Stimulated activated CD8-positive, alpha-beta memory T cell treated with anti-CD3 and anti-CD28 coated beads, Interleukin-12 subunit alpha, Interleukin-12 subunit beta, amount 100 ng/mL, for 24 hours (primary cell): ENCODE data around the gene SH3TC1.

Source experiments
- DNase-seq: peaks from one replicate; pipeline ENCODE4 v3.0.0-alpha.2; 2020; ENCODE audit errors: extremely low read depth

SH3TC1 gene

DNA sequence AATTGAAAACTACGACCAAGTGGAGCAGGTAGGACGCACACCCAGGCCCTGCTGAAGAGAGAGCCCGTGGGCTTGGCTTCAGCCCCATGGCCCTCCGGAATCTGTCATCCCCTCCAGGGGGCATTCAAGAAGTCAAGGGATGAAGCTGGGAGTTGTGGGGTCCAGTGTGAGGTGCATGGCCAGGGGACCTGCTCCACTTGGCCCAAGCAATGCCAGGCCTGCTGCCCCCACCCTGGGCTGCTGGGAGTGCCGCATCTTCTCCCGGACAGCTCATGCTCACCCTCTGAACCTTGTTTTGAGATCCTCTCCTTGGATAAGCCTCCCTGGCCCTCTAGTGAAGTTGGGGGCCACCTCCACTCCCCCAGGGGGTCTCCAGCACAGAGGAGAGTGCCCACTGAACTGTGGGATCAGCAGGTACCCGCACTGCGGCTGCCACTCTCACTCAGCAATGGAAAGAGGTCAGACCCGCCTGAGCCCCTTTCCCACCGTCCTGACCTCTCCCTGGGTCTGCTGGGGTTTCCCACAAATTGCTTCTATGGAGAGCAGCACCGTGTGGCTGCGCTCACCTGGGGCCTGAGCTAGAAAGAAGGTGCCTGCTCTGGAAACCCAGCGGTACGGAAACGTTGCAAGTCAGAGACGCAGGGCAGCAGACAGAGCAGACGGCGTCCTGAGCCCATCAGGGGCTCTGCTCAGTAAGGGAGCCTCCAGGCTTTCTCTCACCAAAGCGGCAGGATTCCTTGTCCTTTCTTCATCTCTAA is 35.5 kb upstream of the SH3TC1 start:
- DNase-seq = no peak

DNA sequence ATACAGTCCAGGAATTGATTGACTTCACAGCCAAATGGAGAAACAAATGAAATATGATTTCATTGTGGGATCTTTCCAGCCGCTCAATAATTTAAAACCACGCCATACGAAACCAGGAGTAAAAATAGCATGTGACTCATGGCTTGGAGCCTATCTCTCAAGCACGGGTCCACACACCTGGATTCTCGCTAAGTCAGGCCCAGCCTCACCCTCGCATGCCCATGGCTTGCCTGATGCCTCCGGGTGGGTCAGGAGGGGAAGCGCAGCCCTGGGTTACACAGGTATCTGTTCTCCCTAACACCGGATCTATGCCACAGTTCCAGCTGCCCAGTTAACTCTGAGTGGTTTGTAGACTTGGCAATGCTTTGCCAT is 34.9 kb upstream of the SH3TC1 start:
- no peak for DNase-seq

DNA sequence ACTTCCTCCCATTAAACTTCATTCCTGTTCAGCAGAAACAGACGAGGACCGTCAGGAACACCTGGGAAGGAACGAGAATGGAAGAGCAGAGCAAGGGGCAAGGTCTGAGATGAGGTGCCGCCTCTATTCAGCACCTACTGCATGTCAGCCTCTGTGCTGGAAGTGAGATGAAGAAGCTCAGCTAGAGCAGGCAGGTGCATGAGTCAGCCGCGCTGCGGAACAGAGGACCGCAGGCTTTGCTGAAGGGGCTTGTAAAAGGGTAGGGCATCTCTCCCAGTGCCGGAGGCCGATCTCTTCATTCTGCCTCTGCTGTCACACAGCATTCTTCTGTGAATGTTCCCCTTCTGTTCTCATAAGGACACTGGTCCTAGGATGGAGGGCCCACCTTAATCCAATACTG is 34.4 kb upstream of the SH3TC1 start:
- DNase-seq = no peak

- no peak for DNase-seq
These were observed 33.7 kb upstream of the SH3TC1 start for GRCh38 chr4:8165374-8165896.

GRCh38 chr4:8167291-8167690 is 31.8 kb upstream of the SH3TC1 start:
- DNase-seq = no peak

DNA sequence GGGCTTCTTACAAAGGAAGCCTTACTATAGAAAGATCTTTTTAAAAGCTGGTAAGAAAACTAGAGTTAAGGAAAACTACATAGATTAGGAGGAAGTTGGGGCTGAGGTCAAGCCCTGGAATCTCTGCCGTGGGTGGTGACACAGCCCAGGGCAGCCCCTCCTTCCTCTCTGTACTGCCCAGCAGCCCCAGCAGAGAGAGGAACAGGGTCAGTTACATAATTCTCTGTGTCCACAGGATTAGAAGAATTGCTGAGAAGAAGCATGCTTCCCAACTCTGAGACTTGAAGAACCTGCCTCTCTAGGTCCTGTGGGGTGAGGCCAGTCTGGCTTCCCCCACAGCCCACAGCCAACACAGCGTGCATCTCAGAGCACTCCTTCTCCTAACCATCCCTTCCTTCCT is 31.3 kb upstream of the SH3TC1 start:
- DNase-seq = no peak

GRCh38 chr4:8168232-8168631 is 30.9 kb upstream of the SH3TC1 start:
- DNase-seq = no peak

- no peak for DNase-seq
These were observed 30.1 kb upstream of the SH3TC1 start for GRCh38 chr4:8168832-8169598.

DNA sequence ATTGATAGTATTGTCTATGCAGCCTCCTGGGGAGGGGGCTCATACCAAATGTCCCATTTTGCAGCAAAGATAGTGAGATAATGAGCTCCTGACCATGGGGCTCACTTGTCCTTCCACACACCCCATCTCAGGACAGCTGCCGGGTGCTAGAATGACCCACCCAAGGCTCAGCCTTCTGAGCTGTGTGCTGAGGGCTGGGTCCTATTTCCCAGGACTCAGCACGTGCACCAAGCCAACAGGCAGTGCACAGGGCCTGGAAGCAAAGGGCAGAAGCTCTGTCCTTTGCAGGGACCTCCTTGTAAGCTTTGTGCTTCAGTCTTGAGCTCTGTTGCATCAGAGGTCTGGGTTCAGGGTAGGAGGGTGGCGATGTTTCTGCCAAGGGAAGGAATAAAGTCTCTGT is 29.3 kb upstream of the SH3TC1 start:
- DNase-seq = no peak

GRCh38 chr4:8170341-8170740 is 28.7 kb upstream of the SH3TC1 start:
- DNase-seq = no peak

DNA sequence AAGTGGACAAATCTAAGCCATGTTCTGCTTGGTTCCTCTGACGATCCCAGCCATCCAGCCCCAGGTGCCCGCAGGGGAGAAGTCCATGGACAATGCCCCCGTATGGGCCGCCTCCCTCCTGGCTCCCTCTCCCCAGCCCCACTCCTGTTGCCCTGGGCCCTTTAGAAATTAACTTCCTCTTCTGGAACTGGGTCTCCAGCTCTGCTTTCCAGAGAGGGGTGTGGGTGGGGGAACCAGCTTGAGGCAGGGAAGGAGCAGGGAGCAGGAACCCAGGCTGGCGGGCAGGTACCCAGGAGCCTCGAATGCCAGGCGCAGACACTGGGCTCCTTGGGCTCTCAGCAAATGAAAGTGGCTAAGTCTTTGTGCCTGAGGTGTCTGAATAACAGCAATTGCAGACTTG is 27.8 kb upstream of the SH3TC1 start:
- DNase-seq = no peak

GRCh38 chr4:8171984-8172924 is 26.8 kb upstream of the SH3TC1 start:
- DNase-seq = peak; percentile 10

- DNase-seq = no peak
These were observed 25.4 kb upstream of the SH3TC1 start for GRCh38 chr4:8173492-8174242.

- DNase-seq = no peak
These were observed 24.1 kb upstream of the SH3TC1 start for GRCh38 chr4:8174970-8175369.

- no peak for DNase-seq
These were observed 23.4 kb upstream of the SH3TC1 start for GRCh38 chr4:8175686-8176085.

DNA sequence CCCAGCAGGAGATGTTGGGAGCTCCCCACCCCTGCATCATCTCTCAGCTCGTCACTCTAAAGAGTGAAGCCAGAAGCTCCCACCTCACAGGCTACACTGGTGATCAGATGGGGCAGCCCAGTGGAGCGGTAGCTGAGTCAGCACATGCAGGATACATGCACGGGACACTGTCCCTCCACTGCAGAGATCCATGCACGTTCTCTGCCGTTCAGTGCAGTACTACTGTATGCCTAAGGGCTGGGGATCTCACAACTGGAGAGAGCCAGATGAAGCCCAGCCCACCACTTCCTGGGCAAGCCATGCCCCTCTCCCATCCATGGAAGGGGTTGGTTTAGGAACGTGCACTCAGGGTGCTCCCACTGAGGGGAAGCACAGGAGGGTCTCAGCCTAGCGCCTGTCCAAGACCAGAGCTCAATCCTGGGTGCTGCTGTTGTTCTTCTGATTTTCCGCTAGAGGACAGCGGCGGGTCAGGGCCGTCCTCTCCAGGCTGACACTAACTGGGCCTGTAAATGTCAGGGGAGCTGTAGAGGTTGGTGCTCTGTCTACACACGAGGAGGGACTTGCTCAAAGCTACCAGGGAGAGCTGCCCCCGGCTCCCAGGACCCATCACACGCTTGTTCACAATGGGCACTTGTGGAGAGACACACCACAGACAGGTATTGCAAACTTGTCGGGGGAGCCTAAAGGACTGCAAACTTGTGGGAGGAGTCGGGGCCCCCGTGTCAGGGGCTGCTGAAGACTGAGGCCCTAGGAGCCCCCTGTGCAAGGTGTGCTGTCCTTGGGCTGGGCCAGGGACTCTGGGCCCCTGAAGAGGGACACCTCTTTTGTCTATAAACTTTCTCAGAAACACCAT is 22.3 kb upstream of the SH3TC1 start:
- DNase-seq = no peak

GRCh38 chr4:8177552-8177951 is 21.5 kb upstream of the SH3TC1 start:
- DNase-seq = no peak

DNA sequence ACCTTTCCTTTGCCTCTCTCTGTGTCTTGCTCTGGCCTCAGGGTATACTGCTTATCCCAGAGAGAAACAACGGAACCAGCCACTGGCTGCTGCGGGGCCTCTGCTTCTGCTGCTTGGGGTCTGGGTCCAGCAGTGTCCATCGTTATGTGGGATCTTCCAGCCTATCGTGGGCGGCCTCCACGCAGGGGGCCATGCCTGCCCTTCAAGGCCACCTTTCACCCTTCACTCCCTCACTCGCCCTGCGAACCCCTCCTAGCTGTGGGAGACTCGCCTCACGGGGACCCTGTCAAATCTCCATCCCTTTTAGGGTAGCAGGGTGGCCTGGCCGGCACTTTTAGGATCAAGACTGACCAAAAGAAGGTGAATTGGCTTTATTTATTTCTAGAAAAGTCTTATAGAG is 21.1 kb upstream of the SH3TC1 start:
- no peak for DNase-seq

GRCh38 chr4:8179074-8179473 is 20.0 kb upstream of the SH3TC1 start:
- DNase-seq = no peak

DNA sequence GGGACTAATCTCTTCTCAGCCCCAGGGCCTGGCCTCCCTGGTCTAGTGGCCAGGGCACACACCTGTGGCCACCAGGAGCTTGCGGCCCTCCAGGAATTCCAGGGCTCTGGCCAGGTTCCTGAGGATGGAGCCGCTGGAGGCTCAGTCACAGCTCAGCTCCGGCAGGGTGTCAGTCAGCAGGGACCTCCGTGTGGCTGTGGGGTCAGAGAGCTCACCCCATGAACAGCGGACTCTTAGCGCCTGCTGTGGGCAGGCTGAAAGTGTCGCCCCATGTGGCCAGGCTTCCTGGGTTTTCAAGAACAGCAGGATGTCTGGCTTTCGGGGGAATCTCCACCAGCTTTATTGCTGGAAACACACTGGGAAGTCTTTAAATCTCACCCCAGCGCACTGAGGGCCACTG is 19.3 kb upstream of the SH3TC1 start:
- no peak for DNase-seq
